Panc1 (cell line): Measurements from ENCODE around the gene HS1BP3.

Experiments
- POLR2AphosphoS5 ChIP-seq: IDR thresholded peaks from 2 replicates; pipeline ENCODE4 v1.6.1; 2012; ENCODE audit warnings: mild to moderate bottlenecking, low read depth, low read length, moderate library complexity
- TF ChIP-seq, protein P1 (sequence below): fragments of 450-650 bp; IDR thresholded peaks from 2 replicates; pipeline ENCODE4 v1.5.1; 2017; ENCODE audit warnings: mild to moderate bottlenecking
- TF ChIP-seq, protein P2 (sequence below), 2 experiments: IDR thresholded peaks; 2 replicates each; pipeline ENCODE4 v1.6.1; 2011 to 2012; ENCODE audit warnings: low read depth in 2 of 2, control low read depth in 1 of 2, low read length in 1 of 2, mild to moderate bottlenecking in 1 of 2, moderate library complexity in 1 of 2; ENCODE audit not compliant: insufficient read depth in 1 of 2

DNA sequence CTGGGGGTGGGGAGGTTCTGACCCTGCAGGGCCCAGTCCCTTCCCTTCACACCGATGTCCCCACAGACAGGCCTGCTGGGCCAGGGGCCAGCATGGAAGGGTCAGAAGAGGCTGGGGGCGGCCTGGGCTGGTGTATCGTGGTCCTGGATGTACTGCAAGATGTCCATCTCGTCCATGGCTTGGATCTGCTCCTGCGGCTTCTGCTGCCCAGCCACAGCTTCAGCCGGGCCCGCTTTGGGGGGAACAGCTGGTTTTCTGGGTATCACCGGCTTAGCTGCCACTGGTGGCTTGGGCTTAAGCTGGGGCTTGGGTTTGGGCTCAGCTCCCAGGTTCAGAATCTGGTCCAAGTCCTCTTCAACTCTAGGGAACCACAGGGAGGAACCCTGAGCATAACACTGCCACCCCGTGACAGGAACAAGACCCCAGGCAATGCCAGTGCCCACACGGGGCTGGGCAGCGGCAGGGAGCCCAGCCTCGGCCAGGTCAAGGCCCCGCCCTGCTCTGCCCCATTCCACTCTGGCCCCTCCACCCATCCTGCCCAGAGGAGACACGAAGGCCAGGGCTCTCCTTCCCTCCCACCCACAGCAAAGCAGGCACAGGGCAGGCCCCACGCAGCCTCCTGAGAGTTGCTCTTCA is 31.9 kb downstream of the HS1BP3 start:
- TF ChIP-seq, protein P1, sequence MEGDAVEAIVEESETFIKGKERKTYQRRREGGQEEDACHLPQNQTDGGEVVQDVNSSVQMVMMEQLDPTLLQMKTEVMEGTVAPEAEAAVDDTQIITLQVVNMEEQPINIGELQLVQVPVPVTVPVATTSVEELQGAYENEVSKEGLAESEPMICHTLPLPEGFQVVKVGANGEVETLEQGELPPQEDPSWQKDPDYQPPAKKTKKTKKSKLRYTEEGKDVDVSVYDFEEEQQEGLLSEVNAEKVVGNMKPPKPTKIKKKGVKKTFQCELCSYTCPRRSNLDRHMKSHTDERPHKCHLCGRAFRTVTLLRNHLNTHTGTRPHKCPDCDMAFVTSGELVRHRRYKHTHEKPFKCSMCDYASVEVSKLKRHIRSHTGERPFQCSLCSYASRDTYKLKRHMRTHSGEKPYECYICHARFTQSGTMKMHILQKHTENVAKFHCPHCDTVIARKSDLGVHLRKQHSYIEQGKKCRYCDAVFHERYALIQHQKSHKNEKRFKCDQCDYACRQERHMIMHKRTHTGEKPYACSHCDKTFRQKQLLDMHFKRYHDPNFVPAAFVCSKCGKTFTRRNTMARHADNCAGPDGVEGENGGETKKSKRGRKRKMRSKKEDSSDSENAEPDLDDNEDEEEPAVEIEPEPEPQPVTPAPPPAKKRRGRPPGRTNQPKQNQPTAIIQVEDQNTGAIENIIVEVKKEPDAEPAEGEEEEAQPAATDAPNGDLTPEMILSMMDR = no peak
- TF ChIP-seq, protein P2, sequence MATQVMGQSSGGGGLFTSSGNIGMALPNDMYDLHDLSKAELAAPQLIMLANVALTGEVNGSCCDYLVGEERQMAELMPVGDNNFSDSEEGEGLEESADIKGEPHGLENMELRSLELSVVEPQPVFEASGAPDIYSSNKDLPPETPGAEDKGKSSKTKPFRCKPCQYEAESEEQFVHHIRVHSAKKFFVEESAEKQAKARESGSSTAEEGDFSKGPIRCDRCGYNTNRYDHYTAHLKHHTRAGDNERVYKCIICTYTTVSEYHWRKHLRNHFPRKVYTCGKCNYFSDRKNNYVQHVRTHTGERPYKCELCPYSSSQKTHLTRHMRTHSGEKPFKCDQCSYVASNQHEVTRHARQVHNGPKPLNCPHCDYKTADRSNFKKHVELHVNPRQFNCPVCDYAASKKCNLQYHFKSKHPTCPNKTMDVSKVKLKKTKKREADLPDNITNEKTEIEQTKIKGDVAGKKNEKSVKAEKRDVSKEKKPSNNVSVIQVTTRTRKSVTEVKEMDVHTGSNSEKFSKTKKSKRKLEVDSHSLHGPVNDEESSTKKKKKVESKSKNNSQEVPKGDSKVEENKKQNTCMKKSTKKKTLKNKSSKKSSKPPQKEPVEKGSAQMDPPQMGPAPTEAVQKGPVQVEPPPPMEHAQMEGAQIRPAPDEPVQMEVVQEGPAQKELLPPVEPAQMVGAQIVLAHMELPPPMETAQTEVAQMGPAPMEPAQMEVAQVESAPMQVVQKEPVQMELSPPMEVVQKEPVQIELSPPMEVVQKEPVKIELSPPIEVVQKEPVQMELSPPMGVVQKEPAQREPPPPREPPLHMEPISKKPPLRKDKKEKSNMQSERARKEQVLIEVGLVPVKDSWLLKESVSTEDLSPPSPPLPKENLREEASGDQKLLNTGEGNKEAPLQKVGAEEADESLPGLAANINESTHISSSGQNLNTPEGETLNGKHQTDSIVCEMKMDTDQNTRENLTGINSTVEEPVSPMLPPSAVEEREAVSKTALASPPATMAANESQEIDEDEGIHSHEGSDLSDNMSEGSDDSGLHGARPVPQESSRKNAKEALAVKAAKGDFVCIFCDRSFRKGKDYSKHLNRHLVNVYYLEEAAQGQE (IDR thresholded peaks at IDR 0.05; ENCODE audit: insufficient read depth in 1 of 2, low read depth in 2 of 2, low read length in 1 of 2) = no peak
- no peak for TF ChIP-seq POLR2AphosphoS5
